Natural killer cell (primary cell): Measurements from ENCODE around the gene PCF11. TPM values are rescaled to one million over a fixed set of nuclear protein-coding genes. Genes with fewer than 3 reads are reported as not detected.
A peak's percentile ranks its signal among the peaks of the same experiment; 100 is the strongest.

Experiments used
- ATAC-seq, 3 donors: fragments of 150-1000 bp in 2 of 3; fragments of 200-7000 bp in 1 of 3; cut with Tn5 transposase; 1 replicate in 1 of 3; 2 replicates in 2 of 3; pipeline ENCODE4 v1.10.0; 2021; ENCODE audit warnings: mild to moderate bottlenecking in 2 of 3, moderate library complexity in 2 of 3
- DNase-seq, 2 donors: peaks; one replicate each; pipeline versions ENCODE4 v3.0.0 to v3.0.0-alpha.2; 2013 to 2021; ENCODE audit warnings: mixed read lengths in 1 of 2
- H3K27ac ChIP-seq: one replicate; pipeline ENCODE4 v1.5.1; 2013; ENCODE audit warnings: mild to moderate bottlenecking, low read length
- H3K27me3 ChIP-seq: one replicate; pipeline ENCODE4 v1.6.1; 2013; ENCODE audit warnings: low read length; ENCODE audit not compliant: control insufficient read depth, insufficient read depth
- H3K36me3 ChIP-seq: one replicate; pipeline ENCODE4 v1.6.1; 2013; ENCODE audit warnings: low read length; ENCODE audit not compliant: control insufficient read depth, insufficient read depth
- H3K4me1 ChIP-seq: one replicate; pipeline ENCODE4 v1.6.1; 2013; ENCODE audit warnings: low read length; ENCODE audit not compliant: control insufficient read depth, insufficient read depth
- H3K4me3 ChIP-seq: one replicate; pipeline ENCODE4 v1.5.1; 2013; ENCODE audit warnings: low read length
- H3K9me3 ChIP-seq: one replicate; pipeline ENCODE4 v1.6.1; 2013; ENCODE audit warnings: low read length; ENCODE audit not compliant: control insufficient read depth, insufficient read depth
- H3K27ac Mint-ChIP-seq, 2 donors: one replicate each; pipeline ENCODE4 v1.8.0; 2022; ENCODE audit warnings: mild to moderate bottlenecking in 2 of 2, mixed read lengths in 2 of 2, moderate library complexity in 1 of 2
- H3K27me3 Mint-ChIP-seq, 2 donors: one replicate each; pipeline ENCODE4 v1.8.0; 2022; ENCODE audit warnings: low read depth in 2 of 2, mixed read lengths in 2 of 2
- H3K36me3 Mint-ChIP-seq: one replicate; pipeline ENCODE4 v1.8.0; 2022; ENCODE audit warnings: mixed read lengths
- H3K4me1 Mint-ChIP-seq, 2 donors: one replicate each; pipeline ENCODE4 v1.8.0; 2022; ENCODE audit warnings: mixed read lengths in 2 of 2
- H3K4me3 Mint-ChIP-seq: one replicate; pipeline ENCODE4 v1.8.0; 2022; ENCODE audit warnings: mild to moderate bottlenecking, moderate library complexity, mixed read lengths
- H3K9me3 Mint-ChIP-seq, 2 donors: one replicate each; pipeline ENCODE4 v1.8.0; 2022; ENCODE audit warnings: mixed read lengths in 2 of 2
- CTCF ChIP-seq: fragments of 200-600 bp; IDR thresholded peaks from one replicate; pipeline ENCODE4 v1.8.0; 2022; ENCODE audit warnings: antibody characterized with exemption
- WGBS: methylation state at CpG from one replicate; pipeline ENCODE4 v1.1.7; 2013; ENCODE audit warnings: missing lambda C conversion rate; ENCODE audit not compliant: insufficient coverage; 5-methylcytosine and 5-hydroxymethylcytosine counted together
- intact Hi-C: fragments of 100-400 bp; cut with micrococcal nuclease; formaldehyde crosslinking; loops from one replicate; pipeline ENCODE4 v1.14.2; 2022
- total RNA-seq, 4 donors: library from RNA; stranded (reverse); fragments of 120-200 nt in 1 of 4; gene quantifications; one replicate each; pipeline versions ENCODE4 v1.2.3 to v1.2.4, GENCODE V29; 2013 to 2022

The PCF11 gene
- total RNA-seq, 3 donors from 2014 or later (not counting 1 experiment from before 2014, with no cell fraction given), result 161 to 190 (median 161) TPM

- no peaks in the 10 kb centered on the region for H3K27me3 Mint-ChIP-seq
- peaks cover 30 to 31% of the 10 kb centered on the region in 2 donors for H3K4me1 Mint-ChIP-seq
- 92% methylated on average over 5 of the region's 5 CpGs for WGBS
- peak in 1 of 3 donors; percentile 26 for ATAC-seq
- H3K9me3 Mint-ChIP-seq, result no peaks in the 10 kb centered on the region
- H3K36me3 Mint-ChIP-seq, result peaks cover 6% of the 10 kb centered on the region
- Histone ChIP-seq H3K36me3 (no peaks in the 10 kb centered on the region), H3K27ac (no peak overlapping the region), H3K27me3 (no peaks in the 10 kb centered on the region), H3K9me3 (no peaks in the 10 kb centered on the region), H3K4me3 (no peak overlapping the region), H3K4me1 (peaks cover 27% of the 10 kb centered on the region)
- intact Hi-C loops, result no loop called here
- TF ChIP-seq CTCF, result no peak
- H3K27ac Mint-ChIP-seq, result peak overlapping the region; percentile 66 to 83
- peak in 1 of 2 donors; percentile 9 for DNase-seq
- H3K4me3 Mint-ChIP-seq, result peak overlapping the region; percentile 76
These were observed 41.4 kb upstream of the PCF11 start for GRCh38 chr11:83115551-83115950.

GRCh38 chr11:83116015-83116641, 40.8 kb upstream of the PCF11 start:
- Histone ChIP-seq H3K36me3 (no peaks in the 10 kb centered on the region), H3K9me3 (no peaks in the 10 kb centered on the region), H3K4me3 (peak overlapping the region; percentile 58), H3K4me1 (peaks cover 27% of the 10 kb centered on the region), H3K27ac (no peak overlapping the region), H3K27me3 (no peaks in the 10 kb centered on the region)
- Mint-ChIP-seq H3K4me1 (peaks cover 30 to 31% of the 10 kb centered on the region in 2 donors), H3K9me3 (no peaks in the 10 kb centered on the region), H3K27me3 (no peaks in the 10 kb centered on the region), H3K36me3 (peaks cover 3% of the 10 kb centered on the region), H3K4me3 (peak overlapping the region; percentile 93), H3K27ac (peak overlapping the region; percentile 66 to 83)
- peak in 1 of 2 donors; percentile 4 for DNase-seq
- intact Hi-C loops, result loop anchor here (2.0 kb wide), 2 partner anchors 41 to 43 kb away; partner anchors contain the start of gene PCF11
- no peak for TF ChIP-seq CTCF
- 95% methylated on average over 3 of the region's 3 CpGs for WGBS
- ATAC-seq, result no peak

- Mint-ChIP-seq H3K9me3 (no peaks in the 10 kb centered on the region), H3K27ac (peak overlapping the region; percentile 83 to 86), H3K36me3 (no peaks in the 10 kb centered on the region), H3K4me1 (peaks cover 36 to 37% of the 10 kb centered on the region in 2 donors), H3K27me3 (no peaks in the 10 kb centered on the region), H3K4me3 (no peak overlapping the region)
- Histone ChIP-seq H3K4me3 (no peak overlapping the region), H3K4me1 (peaks cover 27% of the 10 kb centered on the region), H3K27me3 (no peaks in the 10 kb centered on the region), H3K36me3 (no peaks in the 10 kb centered on the region), H3K27ac (peak overlapping the region; percentile 74), H3K9me3 (no peaks in the 10 kb centered on the region)
- intact Hi-C loops, result no loop called here
- ATAC-seq (no peak), DNase-seq (no peak)
- TF ChIP-seq CTCF, result no peak
These were observed 38.1 kb upstream of the PCF11 start for GRCh38 chr11:83118814-83119213.

- Mint-ChIP-seq H3K4me3 (no peak overlapping the region), H3K9me3 (no peaks in the 10 kb centered on the region), H3K27me3 (no peaks in the 10 kb centered on the region), H3K36me3 (no peaks in the 10 kb centered on the region), H3K27ac (peak overlapping the region; percentile 83 to 86), H3K4me1 (peaks cover 36 to 37% of the 10 kb centered on the region in 2 donors)
- TF ChIP-seq CTCF, result no peak
- Histone ChIP-seq H3K27ac (no peak overlapping the region), H3K27me3 (no peaks in the 10 kb centered on the region), H3K4me3 (no peak overlapping the region), H3K36me3 (no peaks in the 10 kb centered on the region), H3K9me3 (no peaks in the 10 kb centered on the region), H3K4me1 (peaks cover 27% of the 10 kb centered on the region)
- ATAC-seq (no peak), DNase-seq (peak in 1 of 2 donors; percentile 19)
- intact Hi-C loops, result no loop called here
- WGBS, result 93% methylated on average over 2 of the region's 3 CpGs
These were observed 37.7 kb upstream of the PCF11 start for GRCh38 chr11:83119216-83119615.
